SK-N-SH (cell line): ENCODE results near the gene ACACB. TPM values are rescaled to one million over a fixed set of nuclear protein-coding genes. Genes with fewer than 3 reads are reported as not detected.

Source experiments
- CTCF ChIA-PET: fragments of 300-600, 350-600 bp; formaldehyde crosslinking; extraction: SDS; loops from one replicate; lab custom pipeline; 2021; lab: Yijun Ruan, JAX
- POLR2A ChIA-PET: fragments of 350-600 bp; sonication (Branson Sonifier 250); formaldehyde crosslinking; extraction: SDS; loops from one replicate; lab custom pipeline; 2020; ENCODE audit warnings: antibody characterized with exemption, inconsistent platforms; lab: Yijun Ruan, JAX
- DNase-seq: peaks from one replicate; pipeline ENCODE4 v3.0.0; 2012
- H2AFZ ChIP-seq: fragments of 200-600 bp; sonication (generic); 2 replicates; pipeline ENCODE4 v1.8.1; 2016; ENCODE audit warnings: antibody characterized with exemption, mild to moderate bottlenecking, low read depth
- H3F3A ChIP-seq: fragments of 200-600 bp; sonication (generic); replicated peaks from 2 replicates; pipeline ENCODE3; 2016; ENCODE audit warnings: antibody characterized with exemption, mild to moderate bottlenecking; ENCODE audit not compliant: insufficient read depth
- H3K27ac ChIP-seq, 2 experiments: fragments of 200-500 bp in 1 of 2; fragments of 200-600 bp in 1 of 2; sonication (Bioruptor generic) in 1 of 2; sonication (generic), shearing (Covaris generic) in 1 of 2; 2 replicates each; pipeline versions ENCODE4 v1.5.1 to v1.6.1; 2014 to 2016; ENCODE audit warnings: low read depth in 2 of 2, inconsistent platforms in 1 of 2, low read length in 1 of 2, mild to moderate bottlenecking in 1 of 2, mixed read lengths in 1 of 2
- H3K27me3 ChIP-seq: fragments of 200-600 bp; sonication (generic), shearing (Covaris generic); 2 replicates; pipeline ENCODE4 v1.6.1; 2016; ENCODE audit warnings: mixed run types; ENCODE audit not compliant: insufficient read depth
- H3K36me3 ChIP-seq, 2 experiments: fragments of 200-500 bp in 1 of 2; fragments of 200-600 bp in 1 of 2; sonication (Bioruptor generic) in 1 of 2; sonication (generic) in 1 of 2; replicated peaks in 1 of 2; 2 replicates each; pipeline versions ENCODE3 to v1.5.1; 2014 to 2016; ENCODE audit warnings: low read length in 1 of 2, mild to moderate bottlenecking in 1 of 2; ENCODE audit not compliant: insufficient read depth in 2 of 2, control insufficient read depth in 1 of 2
- H3K4me1 ChIP-seq, 2 experiments: fragments of 200-500 bp in 1 of 2; fragments of 200-600 bp in 1 of 2; sonication (Bioruptor generic) in 1 of 2; sonication (generic), shearing (Covaris generic) in 1 of 2; 2 replicates each; pipeline versions ENCODE4 v1.5.1 to v1.6.1; 2014 to 2016; ENCODE audit warnings: low read depth in 1 of 2, low read length in 1 of 2, mixed run types in 1 of 2; ENCODE audit not compliant: insufficient read depth in 2 of 2, control insufficient read depth in 1 of 2
- H3K4me2 ChIP-seq: fragments of 200-600 bp; sonication (generic), shearing (Covaris generic); 2 replicates; pipeline ENCODE4 v1.6.1; 2017; ENCODE audit warnings: mixed run types
- H3K4me3 ChIP-seq, 2 experiments: fragments of 200-500 bp in 1 of 2; fragments of 200-600 bp in 1 of 2; sonication (Bioruptor generic) in 1 of 2; sonication (generic), shearing (Covaris generic) in 1 of 2; 2 replicates each; pipeline versions ENCODE4 v1.5.1 to v1.8.1; 2014 to 2016; ENCODE audit warnings: low read depth in 2 of 2, inconsistent platforms in 1 of 2, low read length in 1 of 2, mild to moderate bottlenecking in 1 of 2, mixed read lengths in 1 of 2, moderate library complexity in 1 of 2
- H3K79me2 ChIP-seq: fragments of 200-600 bp; sonication (generic); 2 replicates; pipeline ENCODE4 v1.8.1; 2017; ENCODE audit warnings: mild to moderate bottlenecking; ENCODE audit not compliant: insufficient read depth
- H3K9ac ChIP-seq: fragments of 200-600 bp; sonication (generic); 2 replicates; pipeline ENCODE4 v1.6.1; 2017; ENCODE audit warnings: mixed run types
- H3K9me2 ChIP-seq: fragments of 200-600 bp; sonication (generic); 2 replicates; pipeline ENCODE4 v1.6.1; 2017; ENCODE audit warnings: mixed run types
- H3K9me3 ChIP-seq: fragments of 200-600 bp; sonication (generic); 2 replicates; pipeline ENCODE4 v1.6.1; 2017; ENCODE audit warnings: mixed run types, mild to moderate bottlenecking, moderate library complexity
- H4K20me1 ChIP-seq: fragments of 200-600 bp; sonication (generic); 2 replicates; pipeline ENCODE4 v1.6.1; 2017; ENCODE audit warnings: mild to moderate bottlenecking, mixed run types; ENCODE audit not compliant: insufficient read depth
- EZH2phosphoT487 ChIP-seq: fragments of 200-600 bp; sonication (generic); IDR thresholded peaks from 2 replicates; pipeline ENCODE4 v1.6.1; 2017; ENCODE audit warnings: low read depth, mixed run types, mild to moderate bottlenecking, antibody characterized with exemption, moderate library complexity, borderline replicate concordance
- GABPA ChIP-seq: IDR thresholded peaks from 2 replicates; pipeline ENCODE4 v1.4.0; 2012; ENCODE audit warnings: low read depth, mild to moderate bottlenecking
- JUND ChIP-seq: IDR thresholded peaks from 2 replicates; pipeline ENCODE4 v1.4.0; 2012
- MEF2A ChIP-seq: IDR thresholded peaks from 2 replicates; pipeline ENCODE4 v1.4.0; 2012; ENCODE audit warnings: low read depth, borderline replicate concordance
- MXI1 ChIP-seq: IDR thresholded peaks from 2 replicates; pipeline ENCODE4 v1.6.1; 2012; ENCODE audit warnings: mild to moderate bottlenecking, low read depth, low read length, improper control_type of control experiment
- NRF1 ChIP-seq: IDR thresholded peaks from 2 replicates; pipeline ENCODE4 v1.6.1; 2012; ENCODE audit warnings: low read depth, mild to moderate bottlenecking, low read length
- POLR2AphosphoS5 ChIP-seq: IDR thresholded peaks from 2 replicates; pipeline ENCODE4 v1.6.1; 2012; ENCODE audit warnings: low read depth, low read length
- RCOR1 ChIP-seq: fragments of 150-350 bp; IDR thresholded peaks from 2 replicates; pipeline ENCODE4 v1.6.1; 2017; ENCODE audit warnings: antibody characterized with exemption, low read length
- RXRA ChIP-seq: IDR thresholded peaks from 2 replicates; pipeline ENCODE4 v1.4.0; 2012; ENCODE audit warnings: low read depth, mild to moderate bottlenecking, borderline replicate concordance
- SIN3A ChIP-seq: IDR thresholded peaks from 2 replicates; pipeline ENCODE4 v1.6.1; 2012; ENCODE audit warnings: low read depth, mild to moderate bottlenecking, low read length, moderate library complexity, borderline replicate concordance
- TEAD4 ChIP-seq: IDR thresholded peaks from 2 replicates; pipeline ENCODE4 v1.4.0; 2012; ENCODE audit warnings: mild to moderate bottlenecking, borderline replicate concordance; ENCODE audit not compliant: insufficient read depth
- USF2 ChIP-seq: fragments of 150-350 bp; IDR thresholded peaks from 2 replicates; pipeline ENCODE4 v1.6.1; 2017; ENCODE audit warnings: antibody characterized with exemption, low read length, low read depth, borderline replicate concordance
- WGBS: methylation state at CpG from one replicate; pipeline ENCODE4 v1.1.6; 2017; ENCODE audit warnings: low lambda C conversion rate; 5-methylcytosine and 5-hydroxymethylcytosine counted together
- polyA plus RNA-seq, 3 experiments: library from polyadenylated mRNA; depleted of rRNA; stranded (reverse); fragments of >200 nt; gene quantifications; 2 replicates each; pipeline ENCODE4 v1.2.3, GENCODE V29; 2012
- TF ChIP-seq, protein P1 (sequence below): IDR thresholded peaks from 2 replicates; pipeline ENCODE4 v1.4.0; 2012; ENCODE audit warnings: low read depth, borderline replicate concordance
- TF ChIP-seq, protein P2 (sequence below): IDR thresholded peaks from 2 replicates; pipeline ENCODE4 v1.6.1; 2012; ENCODE audit warnings: mild to moderate bottlenecking, low read depth, low read length, moderate library complexity
- TF ChIP-seq, protein P3 (sequence below): IDR thresholded peaks from 2 replicates; pipeline ENCODE4 v1.4.0; 2012; ENCODE audit warnings: low read depth, borderline replicate concordance
- TF ChIP-seq, protein P4 (sequence below): IDR thresholded peaks from 2 replicates; pipeline ENCODE4; 2012

Gene ACACB
- polyA plus RNA-seq, 1 of the 3 experiments (the other 2 are of a cell fraction), result 6.1 TPM

GRCh38 chr12:109089683-109090082, 26.7 kb upstream of the ACACB start:
- H3K4me3 ChIP-seq, result no peak overlapping the region
- peaks cover 0 to 20% of the 10 kb centered on the region in 2 experiments; a peak in 1 of 4 replicates for H3K4me1 ChIP-seq
- no peaks in the 10 kb centered on the region for H3K9me3 ChIP-seq
- peaks cover 23% of the 10 kb centered on the region for H3K79me2 ChIP-seq
- H3K36me3 ChIP-seq, result peaks cover 27 to 38% of the 10 kb centered on the region in 2 experiments
- H4K20me1 ChIP-seq, result no peaks in the 10 kb centered on the region
- ChIA-PET CTCF (interaction anchor here (1.4 kb wide), 1 partner anchor 206 kb away, joined by 4 read pairs; no protein-coding TSS in a partner anchor), POLR2A (no interaction called here)
- H3K27me3 ChIP-seq, result no peaks in the 10 kb centered on the region
- no peak overlapping the region for H3K9ac ChIP-seq
- DNase-seq, result no peak
- no peak overlapping the region for H3K4me2 ChIP-seq
- H3K27ac ChIP-seq, result no peak overlapping the region
- H3F3A ChIP-seq, result peaks cover 4% of the 10 kb centered on the region
- H3K9me2 ChIP-seq, result no peaks in the 10 kb centered on the region
- no peak overlapping the region for H2AFZ ChIP-seq
- WGBS, result 94% methylated on average over 5 of the region's 7 CpGs
- TF ChIP-seq, protein P1, sequence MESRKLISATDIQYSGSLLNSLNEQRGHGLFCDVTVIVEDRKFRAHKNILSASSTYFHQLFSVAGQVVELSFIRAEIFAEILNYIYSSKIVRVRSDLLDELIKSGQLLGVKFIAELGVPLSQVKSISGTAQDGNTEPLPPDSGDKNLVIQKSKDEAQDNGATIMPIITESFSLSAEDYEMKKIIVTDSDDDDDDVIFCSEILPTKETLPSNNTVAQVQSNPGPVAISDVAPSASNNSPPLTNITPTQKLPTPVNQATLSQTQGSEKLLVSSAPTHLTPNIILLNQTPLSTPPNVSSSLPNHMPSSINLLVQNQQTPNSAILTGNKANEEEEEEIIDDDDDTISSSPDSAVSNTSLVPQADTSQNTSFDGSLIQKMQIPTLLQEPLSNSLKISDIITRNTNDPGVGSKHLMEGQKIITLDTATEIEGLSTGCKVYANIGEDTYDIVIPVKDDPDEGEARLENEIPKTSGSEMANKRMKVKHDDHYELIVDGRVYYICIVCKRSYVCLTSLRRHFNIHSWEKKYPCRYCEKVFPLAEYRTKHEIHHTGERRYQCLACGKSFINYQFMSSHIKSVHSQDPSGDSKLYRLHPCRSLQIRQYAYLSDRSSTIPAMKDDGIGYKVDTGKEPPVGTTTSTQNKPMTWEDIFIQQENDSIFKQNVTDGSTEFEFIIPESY, result no peak
- TF ChIP-seq NRF1, result no peak
- no peak for TF ChIP-seq TEAD4
- TF ChIP-seq, protein P2, sequence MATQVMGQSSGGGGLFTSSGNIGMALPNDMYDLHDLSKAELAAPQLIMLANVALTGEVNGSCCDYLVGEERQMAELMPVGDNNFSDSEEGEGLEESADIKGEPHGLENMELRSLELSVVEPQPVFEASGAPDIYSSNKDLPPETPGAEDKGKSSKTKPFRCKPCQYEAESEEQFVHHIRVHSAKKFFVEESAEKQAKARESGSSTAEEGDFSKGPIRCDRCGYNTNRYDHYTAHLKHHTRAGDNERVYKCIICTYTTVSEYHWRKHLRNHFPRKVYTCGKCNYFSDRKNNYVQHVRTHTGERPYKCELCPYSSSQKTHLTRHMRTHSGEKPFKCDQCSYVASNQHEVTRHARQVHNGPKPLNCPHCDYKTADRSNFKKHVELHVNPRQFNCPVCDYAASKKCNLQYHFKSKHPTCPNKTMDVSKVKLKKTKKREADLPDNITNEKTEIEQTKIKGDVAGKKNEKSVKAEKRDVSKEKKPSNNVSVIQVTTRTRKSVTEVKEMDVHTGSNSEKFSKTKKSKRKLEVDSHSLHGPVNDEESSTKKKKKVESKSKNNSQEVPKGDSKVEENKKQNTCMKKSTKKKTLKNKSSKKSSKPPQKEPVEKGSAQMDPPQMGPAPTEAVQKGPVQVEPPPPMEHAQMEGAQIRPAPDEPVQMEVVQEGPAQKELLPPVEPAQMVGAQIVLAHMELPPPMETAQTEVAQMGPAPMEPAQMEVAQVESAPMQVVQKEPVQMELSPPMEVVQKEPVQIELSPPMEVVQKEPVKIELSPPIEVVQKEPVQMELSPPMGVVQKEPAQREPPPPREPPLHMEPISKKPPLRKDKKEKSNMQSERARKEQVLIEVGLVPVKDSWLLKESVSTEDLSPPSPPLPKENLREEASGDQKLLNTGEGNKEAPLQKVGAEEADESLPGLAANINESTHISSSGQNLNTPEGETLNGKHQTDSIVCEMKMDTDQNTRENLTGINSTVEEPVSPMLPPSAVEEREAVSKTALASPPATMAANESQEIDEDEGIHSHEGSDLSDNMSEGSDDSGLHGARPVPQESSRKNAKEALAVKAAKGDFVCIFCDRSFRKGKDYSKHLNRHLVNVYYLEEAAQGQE, result no peak
- TF ChIP-seq, protein P3, sequence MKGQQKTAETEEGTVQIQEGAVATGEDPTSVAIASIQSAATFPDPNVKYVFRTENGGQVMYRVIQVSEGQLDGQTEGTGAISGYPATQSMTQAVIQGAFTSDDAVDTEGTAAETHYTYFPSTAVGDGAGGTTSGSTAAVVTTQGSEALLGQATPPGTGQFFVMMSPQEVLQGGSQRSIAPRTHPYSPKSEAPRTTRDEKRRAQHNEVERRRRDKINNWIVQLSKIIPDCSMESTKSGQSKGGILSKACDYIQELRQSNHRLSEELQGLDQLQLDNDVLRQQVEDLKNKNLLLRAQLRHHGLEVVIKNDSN, result no peak
- no peak for TF ChIP-seq GABPA
- no peak for TF ChIP-seq RCOR1
- TF ChIP-seq EZH2phosphoT487, result no peak
- no peak for TF ChIP-seq POLR2AphosphoS5
- no peak for TF ChIP-seq JUND
- no peak for TF ChIP-seq RXRA
- no peak for TF ChIP-seq MEF2A
- TF ChIP-seq, protein P4, sequence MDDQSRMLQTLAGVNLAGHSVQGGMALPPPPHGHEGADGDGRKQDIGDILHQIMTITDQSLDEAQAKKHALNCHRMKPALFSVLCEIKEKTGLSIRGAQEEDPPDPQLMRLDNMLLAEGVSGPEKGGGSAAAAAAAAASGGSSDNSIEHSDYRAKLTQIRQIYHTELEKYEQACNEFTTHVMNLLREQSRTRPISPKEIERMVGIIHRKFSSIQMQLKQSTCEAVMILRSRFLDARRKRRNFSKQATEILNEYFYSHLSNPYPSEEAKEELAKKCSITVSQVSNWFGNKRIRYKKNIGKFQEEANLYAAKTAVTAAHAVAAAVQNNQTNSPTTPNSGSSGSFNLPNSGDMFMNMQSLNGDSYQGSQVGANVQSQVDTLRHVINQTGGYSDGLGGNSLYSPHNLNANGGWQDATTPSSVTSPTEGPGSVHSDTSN, result no peak
- TF ChIP-seq USF2, result no peak
- TF ChIP-seq MXI1, result no peak
- no peak for TF ChIP-seq SIN3A
